Measurements from ENCODE around the gene PHACTR1.

- TF ChIP-seq POLR2A (IDR thresholded peaks at IDR 0.05; ENCODE audit: low read depth, low read length), result no peak
- no peak for TF ChIP-seq POLR2AphosphoS5 (IDR thresholded peaks at IDR 0.05; ENCODE audit: low read depth, low read length)
- no peak for TF ChIP-seq TAF1 (IDR thresholded peaks at IDR 0.05; ENCODE audit: borderline replicate concordance, low read depth, low read length)
Measured at GRCh38 chr6:12950976-12951375, 234.4 kb downstream of the PHACTR1 start.

Data from GM12892 (cell line).